Glutamatergic neuron (in vitro differentiated cells): ENCODE measurements around the gene PAK2. TPM values are rescaled to one million over a fixed set of nuclear protein-coding genes. Genes with fewer than 3 reads are reported as not detected.
A peak's percentile ranks its signal among the peaks of the same experiment; 100 is the strongest.
"Not testable (repeated sequence)": the region's sequence is repeated elsewhere in the genome, so short reads cannot be mapped to it uniquely, and the experiment has no call there.

Experiments
- DNase-seq: peaks from one replicate; pipeline ENCODE4 v3.0.0; 2022
- H3K27ac Mint-ChIP-seq: one replicate; pipeline ENCODE4 v1.8.0; 2020; ENCODE audit warnings: mild to moderate bottlenecking, mixed read lengths, inconsistent platforms; ENCODE audit not compliant: unreplicated experiment
- H3K27me3 Mint-ChIP-seq: one replicate; pipeline ENCODE4 v1.8.0; 2020; ENCODE audit warnings: mild to moderate bottlenecking, moderate library complexity, mixed read lengths, inconsistent platforms; ENCODE audit not compliant: unreplicated experiment
- H3K36me3 Mint-ChIP-seq: one replicate; pipeline ENCODE4 v1.8.0; 2020; ENCODE audit warnings: mild to moderate bottlenecking, mixed read lengths, inconsistent platforms; ENCODE audit not compliant: unreplicated experiment
- H3K4me1 Mint-ChIP-seq: one replicate; pipeline ENCODE4 v1.8.0; 2020; ENCODE audit warnings: mild to moderate bottlenecking, low read depth, mixed read lengths, inconsistent platforms; ENCODE audit not compliant: unreplicated experiment
- H3K4me3 Mint-ChIP-seq: one replicate; pipeline ENCODE4 v1.8.0; 2020; ENCODE audit warnings: mild to moderate bottlenecking, mixed read lengths, inconsistent platforms; ENCODE audit not compliant: unreplicated experiment
- H3K9me3 Mint-ChIP-seq: one replicate; pipeline ENCODE4 v1.8.0; 2020; ENCODE audit warnings: mild to moderate bottlenecking, moderate library complexity, mixed read lengths, inconsistent platforms; ENCODE audit not compliant: unreplicated experiment
- total RNA-seq: library from RNA; stranded (reverse); fragmentation: NEBNext Ultra II Directional; extraction: Animal tissue kit (Norgen Biotek cat#: 25700); gene quantifications from one replicate; pipeline ENCODE4 v1.2.1, GENCODE V29; 2021; ENCODE audit not compliant: unreplicated experiment
- TF ChIP-seq, protein P1 (sequence below): fragments of 200-600 bp; sonication (generic); IDR thresholded peaks from one replicate; pipeline ENCODE4 v1.5.0; 2021; ENCODE audit not compliant: partially characterized antibody, unreplicated experiment

PAK2 gene
- total RNA-seq, 1 donor from 2014 or later, result 128 TPM

DNA sequence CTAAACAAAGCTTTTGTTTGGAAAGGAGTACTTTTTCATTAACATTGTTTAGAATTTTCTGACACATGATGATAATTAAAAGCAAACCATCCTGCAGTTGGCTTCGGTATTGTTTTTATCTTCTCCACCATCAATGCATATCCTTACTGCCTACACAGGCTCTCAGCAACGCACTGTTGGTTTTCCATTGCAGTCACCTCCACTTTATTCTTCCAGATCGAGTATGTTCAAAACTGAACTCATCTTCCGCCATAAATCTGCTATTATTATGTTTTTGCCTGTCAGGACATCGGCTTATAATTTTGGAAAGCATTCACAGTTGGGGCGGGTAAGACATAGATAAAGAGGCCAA, 127.5 kb downstream of the PAK2 start:
- Mint-ChIP-seq H3K9me3 (peaks cover 5% of the 10 kb centered on the region), H3K27me3 (peaks cover 10% of the 10 kb centered on the region), H3K36me3 (no peaks in the 10 kb centered on the region), H3K4me1 (peaks cover 2% of the 10 kb centered on the region), H3K4me3 (peak overlapping the region; percentile 88), H3K27ac (peak overlapping the region; percentile 96)
- TF ChIP-seq, protein P1, sequence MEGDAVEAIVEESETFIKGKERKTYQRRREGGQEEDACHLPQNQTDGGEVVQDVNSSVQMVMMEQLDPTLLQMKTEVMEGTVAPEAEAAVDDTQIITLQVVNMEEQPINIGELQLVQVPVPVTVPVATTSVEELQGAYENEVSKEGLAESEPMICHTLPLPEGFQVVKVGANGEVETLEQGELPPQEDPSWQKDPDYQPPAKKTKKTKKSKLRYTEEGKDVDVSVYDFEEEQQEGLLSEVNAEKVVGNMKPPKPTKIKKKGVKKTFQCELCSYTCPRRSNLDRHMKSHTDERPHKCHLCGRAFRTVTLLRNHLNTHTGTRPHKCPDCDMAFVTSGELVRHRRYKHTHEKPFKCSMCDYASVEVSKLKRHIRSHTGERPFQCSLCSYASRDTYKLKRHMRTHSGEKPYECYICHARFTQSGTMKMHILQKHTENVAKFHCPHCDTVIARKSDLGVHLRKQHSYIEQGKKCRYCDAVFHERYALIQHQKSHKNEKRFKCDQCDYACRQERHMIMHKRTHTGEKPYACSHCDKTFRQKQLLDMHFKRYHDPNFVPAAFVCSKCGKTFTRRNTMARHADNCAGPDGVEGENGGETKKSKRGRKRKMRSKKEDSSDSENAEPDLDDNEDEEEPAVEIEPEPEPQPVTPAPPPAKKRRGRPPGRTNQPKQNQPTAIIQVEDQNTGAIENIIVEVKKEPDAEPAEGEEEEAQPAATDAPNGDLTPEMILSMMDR, result no peak
- DNase-seq, result no peak

DNA sequence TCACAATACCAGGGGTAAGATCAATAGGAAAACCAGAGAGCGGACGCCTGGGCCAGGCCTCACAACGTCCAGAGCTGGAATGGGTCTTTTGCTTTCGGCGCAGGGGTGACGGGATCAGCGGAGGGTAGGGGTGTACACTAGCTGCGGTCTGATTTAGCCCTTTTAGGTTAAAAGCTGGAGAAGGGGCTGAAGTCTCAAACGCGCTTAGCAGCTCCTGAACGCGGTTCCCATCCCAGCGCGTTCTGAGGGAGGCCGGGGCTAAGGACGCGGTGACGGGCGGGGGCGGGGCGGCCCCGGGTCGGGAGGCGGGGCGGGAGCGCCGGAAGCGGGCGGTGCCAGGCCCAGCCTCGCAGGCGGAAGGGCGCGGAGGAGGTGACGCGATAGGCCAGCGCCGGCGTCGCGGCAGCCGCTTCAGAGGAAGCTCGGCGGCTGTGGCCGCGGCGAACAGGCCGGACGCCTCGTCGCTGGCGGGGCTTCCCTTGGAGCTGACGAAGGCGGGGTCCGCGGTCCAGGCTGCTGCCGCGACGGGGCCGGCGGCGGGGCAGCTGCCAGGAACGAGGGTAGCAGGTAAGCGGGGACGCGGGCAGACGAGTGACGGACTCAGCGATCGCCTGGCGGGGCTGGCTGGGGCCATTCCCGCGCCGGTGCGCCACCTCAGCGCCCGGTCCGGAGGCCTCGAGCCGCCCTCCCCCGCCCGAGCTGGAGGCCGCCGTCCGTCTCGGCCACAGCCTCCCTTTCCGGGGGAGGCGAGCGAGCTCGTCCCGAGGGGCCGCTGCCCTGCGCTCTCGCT, 128.0 kb downstream of the PAK2 start, which contains the start of gene SENP5:
SENP5 (plus strand) TSS at position 414 of the 790 bp plus-strand sequence. CDS start 17,262 bp downstream, outside the sequence.
- Mint-ChIP-seq H3K4me1 (peaks cover 2% of the 10 kb centered on the region), H3K27ac (peak within 1 kb of the TSS; percentile 98), H3K4me3 (peak within 1 kb of the TSS; percentile 99), H3K27me3 (peaks cover 10% of the 10 kb centered on the region), H3K36me3 (no peaks in the 10 kb centered on the region), H3K9me3 (peaks cover 5% of the 10 kb centered on the region)
- TF ChIP-seq, protein P1, result no peak
- DNase-seq, result peak; percentile 94

DNA sequence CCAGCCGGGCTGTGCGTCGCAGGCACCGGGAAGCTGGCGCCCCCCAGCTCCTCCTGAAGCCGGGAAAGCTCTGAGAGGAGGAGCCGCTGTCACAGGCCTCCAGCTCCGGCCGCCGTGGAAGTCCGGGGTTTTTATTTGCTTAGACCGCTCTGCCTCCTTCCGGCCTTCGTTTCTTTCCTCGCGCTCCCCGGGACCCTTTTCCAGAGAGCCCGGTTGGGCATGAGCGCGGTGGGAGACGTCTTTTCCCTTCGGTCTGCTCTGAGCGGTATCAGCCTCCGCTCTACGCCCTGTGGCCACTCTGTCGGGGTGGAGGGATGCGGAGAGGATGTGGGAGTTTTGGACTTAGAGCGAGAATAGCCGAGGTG, 128.6 kb downstream of the PAK2 start:
- peaks cover 5% of the 10 kb centered on the region for H3K9me3 Mint-ChIP-seq
- H3K27me3 Mint-ChIP-seq, result peaks cover 10% of the 10 kb centered on the region
- TF ChIP-seq, protein P1, result no peak
- no peaks in the 10 kb centered on the region for H3K36me3 Mint-ChIP-seq
- DNase-seq, result peak; percentile 60
- H3K4me1 Mint-ChIP-seq, result peaks cover 2% of the 10 kb centered on the region
- H3K27ac Mint-ChIP-seq, result peak overlapping the region; percentile 98
- H3K4me3 Mint-ChIP-seq, result peak overlapping the region; percentile 99

GRCh38 chr3:196872316-196872715, 132.7 kb downstream of the PAK2 start:
- Mint-ChIP-seq H3K27me3 (peaks cover 5% of the 10 kb centered on the region), H3K9me3 (peaks cover 4% of the 10 kb centered on the region), H3K4me1 (peaks cover 2% of the 10 kb centered on the region), H3K27ac (no peak overlapping the region), H3K36me3 (no peaks in the 10 kb centered on the region), H3K4me3 (no peak overlapping the region)
- no peak for DNase-seq
- TF ChIP-seq, protein P1, result no peak

- H3K4me1 Mint-ChIP-seq, DNase-seq, H3K9me3 Mint-ChIP-seq, H3K36me3 Mint-ChIP-seq, H3K27ac Mint-ChIP-seq, H3K4me3 Mint-ChIP-seq, H3K27me3 Mint-ChIP-seq: not testable (repeated sequence)
Observed at GRCh38 chr3:196874511-196875094, 134.9 kb downstream of the PAK2 start.
